Fibroblast of lung (primary cell): ENCODE measurements around the gene CFAP97D2. TPM values are rescaled to one million over a fixed set of nuclear protein-coding genes. Genes with fewer than 3 reads are reported as not detected.

ENCODE experiments used
- DNase-seq, 2 donors: peaks; one replicate each; pipeline versions ENCODE4 v3.0.0 to v3.0.0-alpha.2; 2010; ENCODE audit warnings: low read depth in 2 of 2
- H2AFZ ChIP-seq: 2 replicates; pipeline ENCODE4 v1.5.1; 2012; ENCODE audit warnings: low read length, control low read depth, inconsistent platforms
- H3K27ac ChIP-seq: 2 replicates; pipeline ENCODE4 v1.5.1; 2011; ENCODE audit warnings: low read length, control low read depth; ENCODE audit not compliant: insufficient read depth
- H3K27me3 ChIP-seq: 2 replicates; pipeline ENCODE4 v1.5.1; 2011; ENCODE audit warnings: mild to moderate bottlenecking, low read length; ENCODE audit not compliant: control insufficient read depth, insufficient read depth
- H3K36me3 ChIP-seq: 2 replicates; pipeline ENCODE4 v1.5.1; 2011; ENCODE audit warnings: low read length; ENCODE audit not compliant: control insufficient read depth, insufficient read depth
- H3K4me1 ChIP-seq: 2 replicates; pipeline ENCODE4 v1.5.1; 2011; ENCODE audit warnings: low read length; ENCODE audit not compliant: control insufficient read depth, insufficient read depth; ENCODE audit errors: extremely low read depth
- H3K4me2 ChIP-seq: 2 replicates; pipeline ENCODE4 v1.5.1; 2011; ENCODE audit warnings: low read length, control low read depth; ENCODE audit not compliant: insufficient read depth; ENCODE audit errors: extremely low read depth
- H3K4me3 ChIP-seq, 4 experiments: fragments of 200-600 bp in 1 of 4; sonication (generic) in 1 of 4; replicated peaks in 1 of 4; 2 replicates each; pipeline ENCODE4 v1.5.1; 2011 to 2016; ENCODE audit warnings: low read length in 4 of 4, low read depth in 3 of 4, mild to moderate bottlenecking in 3 of 4, control low read depth in 2 of 4, inconsistent platforms in 1 of 4, mixed read lengths in 1 of 4; ENCODE audit not compliant: insufficient read depth in 1 of 4; ENCODE audit errors: control extremely low read depth in 1 of 4
- H3K79me2 ChIP-seq: 2 replicates; pipeline ENCODE4 v1.5.1; 2012; ENCODE audit warnings: mild to moderate bottlenecking, low read length, inconsistent platforms; ENCODE audit not compliant: control insufficient read depth, insufficient read depth
- H3K9ac ChIP-seq: 2 replicates; pipeline ENCODE4 v1.5.1; 2011; ENCODE audit warnings: mild to moderate bottlenecking, low read length, control low read depth; ENCODE audit not compliant: insufficient read depth
- H3K9me3 ChIP-seq: 2 replicates; pipeline ENCODE4 v1.5.1; 2012; ENCODE audit warnings: low read depth, low read length; ENCODE audit not compliant: control insufficient read depth, insufficient read depth
- H4K20me1 ChIP-seq: 2 replicates; pipeline ENCODE4 v1.5.1; 2011; ENCODE audit warnings: low read length; ENCODE audit not compliant: control insufficient read depth, insufficient read depth; ENCODE audit errors: extremely low read depth
- CTCF ChIP-seq, 2 donors: IDR thresholded peaks in 1 of 2; conservative IDR thresholded peaks in 1 of 2; 1 replicate in 1 of 2; 2 replicates in 1 of 2; pipeline ENCODE4 v1.5.1; 2011 to 2012; ENCODE audit warnings: low read length in 2 of 2, control low read depth in 1 of 2, inconsistent platforms in 1 of 2, low read depth in 1 of 2, mild to moderate bottlenecking in 1 of 2
- EZH2 ChIP-seq: IDR thresholded peaks from 2 replicates; pipeline ENCODE4 v1.5.1; 2012; ENCODE audit warnings: low read length, control low read depth, mild to moderate bottlenecking; ENCODE audit errors: missing control alignments
- polyA minus RNA-seq: library from RNA; depleted of rRNA, polyadenylated mRNA; stranded (reverse); fragments of >200 nt; gene quantifications from 2 replicates; pipeline ENCODE4 v1.2.3, GENCODE V29; 2011; ENCODE audit warnings: low replicate concordance
- polyA plus RNA-seq, 2 donors: library from polyadenylated mRNA; depleted of rRNA in 1 of 2; stranded (reverse) in 1 of 2; unstranded in 1 of 2; fragments of >200 nt; gene quantifications; 2 replicates each; pipeline ENCODE4 v1.2.1, GENCODE V29; 2011 to 2012; ENCODE audit warnings: missing spikeins in 1 of 2
- total RNA-seq: library from RNA; depleted of rRNA; stranded (reverse); fragments of >200 nt; gene quantifications from 2 replicates; pipeline ENCODE4 v1.2.1, GENCODE V29; 2014

CFAP97D2 gene
- total RNA-seq, result not detected in 2 replicates
- not detected in 2 replicates for polyA plus RNA-seq
- polyA plus RNA-seq (2012), result not detected in 2 replicates
- not detected in 2 replicates for polyA minus RNA-seq

- no peak within 1 kb of the TSS for H2AFZ ChIP-seq
- H3K27me3 ChIP-seq, result peaks cover 15% of the 10 kb centered on the region
- no peaks in the 10 kb centered on the region for H3K79me2 ChIP-seq
- H3K4me2 ChIP-seq, result no peak within 1 kb of the TSS
- no peak within 1 kb of the TSS for H3K4me3 ChIP-seq
- H3K9me3 ChIP-seq, result no peaks in the 10 kb centered on the region
- H3K36me3 ChIP-seq, result no peaks in the 10 kb centered on the region
- DNase-seq, result no peak
- no peak within 1 kb of the TSS for H3K9ac ChIP-seq
- no peaks in the 10 kb centered on the region for H3K4me1 ChIP-seq
- no peaks in the 10 kb centered on the region for H4K20me1 ChIP-seq
- TF ChIP-seq EZH2 (no peak), CTCF (conservative IDR thresholded peaks at IDR 0.05 in 1 of 2, IDR thresholded peaks at IDR 0.05 in 1 of 2; ENCODE audit: low read depth in 1 of 2, low read length in 2 of 2) (no peak)
- no peak within 1 kb of the TSS for H3K27ac ChIP-seq
These were observed at the start of gene CFAP97D2 for GRCh38 chr13:114179087-114179658. TSS of gene CFAP97D2 (plus strand) at chr13:114179257. CDS start at chr13:114179331, 74 bp downstream.

- Histone ChIP-seq H2AFZ (no peak overlapping the region), H3K27me3 (no peaks in the 10 kb centered on the region), H3K9me3 (no peaks in the 10 kb centered on the region), H3K4me1 (peaks cover 21% of the 10 kb centered on the region), H3K9ac (peak overlapping the region; percentile 84), H3K27ac (peak overlapping the region; percentile 96), H3K4me3 (peak overlapping the region; percentile 79 to 98 (median 86)), H3K4me2 (peak overlapping the region; percentile 85), H3K36me3 (peaks cover 3% of the 10 kb centered on the region), H3K79me2 (peaks cover 75% of the 10 kb centered on the region), H4K20me1 (no peaks in the 10 kb centered on the region)
- DNase-seq, result no peak
- TF ChIP-seq CTCF (conservative IDR thresholded peaks at IDR 0.05 in 1 of 2, IDR thresholded peaks at IDR 0.05 in 1 of 2; ENCODE audit: low read depth in 1 of 2, low read length in 2 of 2) (no peak), EZH2 (no peak)
These were observed 49.4 kb upstream of the CFAP97D2 start for GRCh38 chr13:114129649-114130062.

GRCh38 chr13:114130131-114130836, 48.8 kb upstream of the CFAP97D2 start:
- H3K4me2 ChIP-seq, result peak overlapping the region; percentile 85
- no peaks in the 10 kb centered on the region for H3K27me3 ChIP-seq
- H4K20me1 ChIP-seq, result no peaks in the 10 kb centered on the region
- peaks cover 20% of the 10 kb centered on the region for H3K4me1 ChIP-seq
- H3K79me2 ChIP-seq, result peaks cover 68% of the 10 kb centered on the region
- DNase-seq, result no peak
- no peaks in the 10 kb centered on the region for H3K9me3 ChIP-seq
- no peak for TF ChIP-seq EZH2
- no peak for TF ChIP-seq CTCF (conservative IDR thresholded peaks at IDR 0.05 in 1 of 2, IDR thresholded peaks at IDR 0.05 in 1 of 2; ENCODE audit: low read depth in 1 of 2, low read length in 2 of 2)
- peaks cover 3% of the 10 kb centered on the region for H3K36me3 ChIP-seq
- peak overlapping the region; percentile 84 for H3K9ac ChIP-seq
- peak overlapping the region; percentile 96 for H3K27ac ChIP-seq
- peak overlapping the region; percentile 79 to 98 (median 86) for H3K4me3 ChIP-seq
- no peak overlapping the region for H2AFZ ChIP-seq
